Measurements from ENCODE around the gene NAALADL2.

DNA sequence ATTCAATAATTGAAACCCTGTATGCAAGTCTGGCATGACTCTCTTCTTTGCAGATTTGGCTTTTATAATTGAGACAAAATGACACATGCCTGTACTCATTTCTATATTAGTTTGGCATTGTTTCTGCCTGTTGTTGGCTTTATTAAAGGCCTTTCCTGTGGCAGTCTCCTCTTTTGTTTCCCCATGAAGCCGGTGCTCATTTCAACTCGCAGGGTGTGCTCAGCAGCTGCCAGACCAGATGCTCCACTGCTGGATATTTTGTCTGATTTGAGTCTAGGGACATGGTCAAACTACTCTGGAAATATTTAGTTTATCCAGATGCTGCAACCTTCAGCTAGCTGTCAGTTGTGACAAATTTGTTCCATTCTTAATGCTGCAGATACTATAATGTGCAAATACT is 445.3 kb downstream of the NAALADL2 start:
- no peak for TF ChIP-seq POLR2A (IDR thresholded peaks at IDR 0.05)
- TF ChIP-seq, protein P1, sequence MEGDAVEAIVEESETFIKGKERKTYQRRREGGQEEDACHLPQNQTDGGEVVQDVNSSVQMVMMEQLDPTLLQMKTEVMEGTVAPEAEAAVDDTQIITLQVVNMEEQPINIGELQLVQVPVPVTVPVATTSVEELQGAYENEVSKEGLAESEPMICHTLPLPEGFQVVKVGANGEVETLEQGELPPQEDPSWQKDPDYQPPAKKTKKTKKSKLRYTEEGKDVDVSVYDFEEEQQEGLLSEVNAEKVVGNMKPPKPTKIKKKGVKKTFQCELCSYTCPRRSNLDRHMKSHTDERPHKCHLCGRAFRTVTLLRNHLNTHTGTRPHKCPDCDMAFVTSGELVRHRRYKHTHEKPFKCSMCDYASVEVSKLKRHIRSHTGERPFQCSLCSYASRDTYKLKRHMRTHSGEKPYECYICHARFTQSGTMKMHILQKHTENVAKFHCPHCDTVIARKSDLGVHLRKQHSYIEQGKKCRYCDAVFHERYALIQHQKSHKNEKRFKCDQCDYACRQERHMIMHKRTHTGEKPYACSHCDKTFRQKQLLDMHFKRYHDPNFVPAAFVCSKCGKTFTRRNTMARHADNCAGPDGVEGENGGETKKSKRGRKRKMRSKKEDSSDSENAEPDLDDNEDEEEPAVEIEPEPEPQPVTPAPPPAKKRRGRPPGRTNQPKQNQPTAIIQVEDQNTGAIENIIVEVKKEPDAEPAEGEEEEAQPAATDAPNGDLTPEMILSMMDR (IDR thresholded peaks at IDR 0.05) = no peak

Measured in uterus (tissue), 2 donors.